Measurements from ENCODE around the gene RAPGEF4. TPM values are rescaled to one million over a fixed set of nuclear protein-coding genes. Genes with fewer than 3 reads are reported as not detected.

The RAPGEF4 gene
- total RNA-seq, 1 donor from 2014 or later, result 12.6 TPM

DNA sequence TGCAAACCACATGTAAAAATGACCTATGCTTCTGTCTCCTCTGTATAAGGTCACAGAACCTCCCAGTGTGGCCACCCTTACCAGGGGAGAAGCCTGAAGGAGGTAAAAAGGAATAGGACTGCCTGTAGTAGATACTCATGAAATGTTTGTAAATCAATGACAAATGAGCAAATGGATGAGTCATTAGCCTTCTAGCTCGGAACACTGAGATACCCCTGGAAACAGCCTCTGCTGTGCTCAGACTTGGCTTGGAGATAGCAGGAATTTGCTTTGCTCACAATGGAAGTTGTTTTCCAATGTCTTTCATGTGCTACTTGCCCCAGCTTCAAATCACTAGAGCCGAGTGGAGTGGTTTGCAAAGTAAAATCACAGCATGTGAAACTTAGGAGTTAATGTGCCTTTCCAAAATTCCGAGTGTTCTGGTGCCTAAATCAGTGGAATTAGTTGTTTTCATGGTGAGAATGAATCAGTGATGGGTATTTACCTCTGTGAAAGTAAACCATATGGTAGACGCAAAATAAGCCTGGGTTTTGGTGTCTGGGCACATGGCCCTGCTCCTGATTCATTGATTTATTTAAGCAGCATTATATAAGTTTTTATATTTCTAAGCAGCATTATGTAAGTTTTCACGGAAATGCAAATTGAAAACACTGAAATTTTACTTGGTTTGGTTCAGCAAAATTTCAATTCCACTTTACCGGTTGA lies 186.0 kb downstream of the RAPGEF4 start:
- intact Hi-C loops (cut with DNase I), result no loop called here

DNA sequence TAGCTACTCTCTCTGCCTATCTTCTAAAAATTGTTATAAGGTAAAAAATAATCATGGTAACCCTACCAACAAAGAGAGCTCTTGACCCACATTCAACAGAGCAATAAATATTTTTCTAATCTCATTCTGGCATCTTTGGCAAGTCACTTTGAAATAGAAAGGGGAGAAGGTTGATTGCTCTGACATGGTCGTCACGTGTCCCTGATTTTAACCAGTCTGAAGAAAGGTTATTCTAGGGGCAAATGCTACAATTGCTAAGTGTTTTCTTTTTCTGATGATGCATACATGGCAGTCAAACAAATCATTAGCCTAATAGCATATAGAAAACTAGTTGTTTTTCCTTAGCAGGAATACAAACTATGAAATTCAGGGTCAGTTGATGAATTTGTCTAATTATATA lies 186.7 kb downstream of the RAPGEF4 start:
- intact Hi-C loops (cut with DNase I), result no loop called here
- no peak for DNase-seq (ENCODE audit: low spot score)

More for the DNA sequence above, 186.0 kb downstream of the RAPGEF4 start:
- no peak for DNase-seq (ENCODE audit: low spot score)

DNA sequence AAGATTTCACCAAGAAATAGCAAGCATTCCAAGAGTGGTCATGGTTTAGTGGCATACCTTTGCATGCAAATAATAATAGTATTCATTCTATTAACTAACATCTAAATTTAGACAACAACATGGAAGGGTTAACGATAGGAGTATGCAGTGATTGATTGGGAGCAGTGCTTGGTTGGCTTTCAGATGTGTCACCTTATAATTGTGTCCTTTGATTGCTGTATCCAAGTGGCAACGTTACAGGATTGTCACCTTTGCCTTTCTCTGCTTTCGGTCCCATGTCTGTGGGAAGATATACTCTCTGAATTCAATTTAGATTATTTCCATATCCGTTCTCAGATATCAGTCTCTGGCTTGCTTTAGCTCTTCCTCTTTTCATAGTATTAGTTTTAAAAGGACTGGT lies 187.2 kb downstream of the RAPGEF4 start:
- no peak for DNase-seq (ENCODE audit: low spot score)
- intact Hi-C loops (cut with DNase I), result no loop called here

DNA sequence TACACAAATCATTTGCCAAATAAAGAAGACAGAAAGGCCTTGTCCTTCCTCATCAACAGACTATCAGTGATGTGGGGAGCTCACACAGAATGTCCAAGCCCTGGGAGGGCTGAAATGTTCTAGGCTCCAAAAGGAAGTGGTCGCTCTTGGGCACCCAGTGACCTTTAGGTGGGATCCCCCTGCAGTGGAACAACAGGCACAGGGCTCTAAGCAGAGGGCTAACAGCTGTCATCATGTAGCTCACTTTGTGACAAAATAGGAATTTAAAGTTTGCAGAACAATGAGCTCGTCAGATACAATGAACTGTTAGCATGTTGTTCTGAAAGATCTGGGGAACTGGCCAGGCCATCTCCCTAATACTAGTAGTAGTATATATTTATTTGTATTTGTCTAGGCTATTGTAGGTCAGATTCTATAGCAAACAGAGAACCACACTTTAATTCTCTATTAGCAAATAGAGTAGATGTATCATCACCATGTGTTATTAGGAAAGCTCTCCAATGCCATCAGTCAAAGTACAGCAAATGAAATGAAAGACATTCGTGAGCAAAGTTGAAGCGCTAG lies 188.5 kb downstream of the RAPGEF4 start:
- intact Hi-C loops (cut with DNase I), result no loop called here
- no peak for DNase-seq (ENCODE audit: low spot score)

DNA sequence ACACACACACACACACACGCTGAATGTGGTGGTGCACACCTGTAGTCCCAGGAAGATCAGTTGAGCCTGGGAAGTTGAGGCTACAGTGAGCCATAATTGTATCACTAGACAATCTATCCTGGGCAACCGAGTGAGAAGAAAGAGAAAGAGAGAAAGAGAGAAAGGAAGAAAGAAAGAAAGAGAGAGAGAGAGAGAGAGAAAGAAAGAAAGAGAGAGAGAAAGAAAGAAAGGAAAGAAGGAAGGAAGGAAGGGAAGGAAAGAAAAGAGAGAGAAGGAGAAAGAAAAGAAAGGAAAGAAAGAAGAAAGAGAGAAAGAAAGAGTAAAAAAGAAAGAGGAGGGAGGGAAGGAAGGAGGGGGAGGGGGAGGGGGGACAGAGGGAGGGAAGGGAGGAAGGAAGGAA lies 190.0 kb downstream of the RAPGEF4 start:
- intact Hi-C loops (cut with DNase I), result no loop called here
- no peak for DNase-seq (ENCODE audit: low spot score)

DNA sequence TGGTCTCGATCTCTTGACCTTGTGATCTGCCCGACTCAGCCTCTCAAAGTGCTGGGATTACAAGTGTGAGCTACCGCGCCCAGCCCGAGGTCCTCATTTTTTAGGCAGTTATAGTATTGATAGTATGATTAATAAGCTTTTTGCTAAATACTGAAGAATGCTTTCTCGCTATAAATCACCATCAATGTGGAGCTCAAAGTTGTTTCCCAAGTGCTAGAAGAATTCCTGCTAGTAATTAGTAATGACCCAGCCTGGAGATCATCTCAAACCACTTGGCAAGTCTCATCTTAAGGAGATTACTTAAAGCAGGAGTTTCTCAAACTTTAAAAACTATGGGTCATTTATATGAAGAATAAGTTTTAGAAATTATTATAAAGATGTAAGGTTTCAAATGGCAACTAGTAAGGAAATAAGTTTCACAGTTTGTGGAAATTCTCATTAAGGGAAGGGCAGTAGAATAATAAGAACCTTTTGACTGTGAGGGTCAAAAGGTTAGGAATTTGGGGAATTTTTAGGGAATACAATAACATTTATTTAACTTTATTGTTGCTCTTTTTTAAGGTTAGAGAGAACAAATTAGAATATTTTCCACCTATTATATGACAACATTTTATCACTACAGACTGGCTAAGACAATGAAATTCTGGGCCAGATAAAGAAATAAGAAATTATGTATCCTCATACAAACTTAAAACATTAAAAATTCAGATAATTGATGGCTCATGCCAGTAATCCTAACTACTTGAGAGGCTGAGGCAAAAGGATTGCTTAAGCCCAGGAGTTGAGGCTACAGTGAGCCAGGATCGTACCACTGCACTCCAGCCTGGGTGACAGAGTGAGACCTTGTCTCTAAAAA lies 191.4 kb downstream of the RAPGEF4 start:
- DNase-seq (ENCODE audit: low spot score), result no peak
- intact Hi-C loops (cut with DNase I), result no loop called here

DNA sequence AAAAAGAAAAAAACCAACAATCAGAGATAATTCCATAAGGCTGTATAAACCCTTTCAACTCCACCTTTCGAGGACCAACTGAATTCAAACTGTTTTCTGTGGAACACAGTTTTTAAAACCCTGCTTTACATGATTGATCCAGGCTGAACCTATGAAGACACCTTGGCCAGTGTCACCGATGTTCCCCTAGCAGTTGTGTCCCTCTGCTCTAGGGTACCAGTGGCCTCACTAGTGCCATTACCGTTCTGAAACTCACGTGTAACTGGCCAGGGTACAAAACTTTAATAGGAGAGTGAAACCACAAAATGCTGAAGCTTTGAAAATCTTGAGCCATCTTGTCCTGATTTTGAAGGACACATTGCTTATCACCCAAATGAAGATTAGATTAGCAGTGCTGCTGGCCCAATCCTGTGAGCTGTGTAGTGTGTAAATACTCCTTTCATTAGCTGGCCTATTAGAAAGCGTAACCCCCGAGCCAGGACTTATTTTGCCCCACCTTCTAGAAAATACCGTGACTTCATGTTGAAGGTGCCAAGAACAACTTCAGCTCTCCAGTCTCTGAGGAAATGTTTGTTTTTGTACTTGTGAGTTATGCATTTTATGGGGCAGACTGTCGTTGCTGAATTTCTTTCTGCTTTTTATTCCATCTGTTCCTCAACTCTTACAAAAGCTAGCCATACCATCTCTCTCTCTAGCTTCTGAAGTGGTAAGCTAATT lies 192.2 kb downstream of the RAPGEF4 start:
- DNase-seq (ENCODE audit: low spot score), result no peak
- intact Hi-C loops (cut with DNase I), result no loop called here

DNA sequence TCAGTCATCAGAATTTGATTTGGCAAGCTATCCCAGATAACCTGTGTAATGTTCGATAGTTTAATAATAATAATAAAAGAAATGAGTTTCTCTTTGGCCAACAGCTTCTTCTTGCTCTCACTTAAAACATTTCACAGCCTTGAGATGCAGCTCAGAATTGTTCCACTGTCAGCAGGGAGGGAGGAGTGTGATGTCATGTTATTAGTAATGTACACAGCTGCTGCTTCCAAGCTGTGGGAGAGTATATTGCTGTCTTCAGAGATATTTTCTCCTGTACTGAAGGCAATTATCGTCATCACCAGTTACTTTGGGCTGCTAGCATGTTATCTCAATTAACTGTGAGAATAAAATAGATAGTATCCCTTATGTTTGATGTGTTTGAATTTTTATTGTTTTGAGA lies 193.1 kb downstream of the RAPGEF4 start:
- intact Hi-C loops (cut with DNase I), result no loop called here
- no peak for DNase-seq (ENCODE audit: low spot score)

DNA sequence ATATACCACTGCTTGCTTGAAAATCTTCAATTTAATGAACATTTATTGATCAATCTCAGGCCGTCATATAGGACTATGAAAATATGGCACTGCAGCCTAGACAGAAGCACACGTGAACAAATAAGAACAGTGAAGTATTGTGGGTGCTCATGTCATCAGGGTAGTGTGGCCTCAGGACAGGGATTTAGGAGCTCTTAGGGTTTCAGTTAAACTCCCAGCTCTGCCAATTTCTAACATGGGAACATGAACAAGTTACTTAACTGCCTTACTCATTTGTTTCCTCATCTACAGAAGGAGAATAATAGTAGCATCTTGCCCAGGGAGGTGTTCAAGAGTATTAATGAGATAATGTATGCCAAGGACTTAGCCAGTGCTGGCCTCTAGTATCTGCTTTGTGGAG lies 194.0 kb downstream of the RAPGEF4 start:
- no peak for DNase-seq (ENCODE audit: low spot score)
- intact Hi-C loops (cut with DNase I), result no loop called here

DNA sequence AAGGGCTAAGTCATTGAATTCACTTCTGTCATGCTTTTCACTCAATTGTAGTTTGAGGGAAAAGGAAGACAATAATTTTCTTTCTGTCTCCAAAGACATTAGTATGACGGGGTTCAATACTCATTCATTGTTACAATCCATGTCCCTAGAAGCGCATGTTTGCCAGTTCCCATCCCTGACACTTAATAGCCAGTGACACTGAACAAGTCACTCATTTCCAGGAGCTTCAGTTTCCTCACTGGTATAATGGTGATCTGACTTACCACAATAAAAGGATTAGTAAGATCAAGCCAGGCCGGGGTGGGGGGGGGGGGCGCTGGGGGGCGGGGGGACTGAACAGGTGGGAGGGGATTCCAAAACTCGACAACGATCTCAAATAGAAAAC lies 195.2 kb downstream of the RAPGEF4 start:
- intact Hi-C loops (cut with DNase I), result loop anchor here (1.0 kb wide), 2 partner anchors 67 to 110 kb away; no protein-coding TSS in a partner anchor
- no peak for DNase-seq (ENCODE audit: low spot score)

DNA sequence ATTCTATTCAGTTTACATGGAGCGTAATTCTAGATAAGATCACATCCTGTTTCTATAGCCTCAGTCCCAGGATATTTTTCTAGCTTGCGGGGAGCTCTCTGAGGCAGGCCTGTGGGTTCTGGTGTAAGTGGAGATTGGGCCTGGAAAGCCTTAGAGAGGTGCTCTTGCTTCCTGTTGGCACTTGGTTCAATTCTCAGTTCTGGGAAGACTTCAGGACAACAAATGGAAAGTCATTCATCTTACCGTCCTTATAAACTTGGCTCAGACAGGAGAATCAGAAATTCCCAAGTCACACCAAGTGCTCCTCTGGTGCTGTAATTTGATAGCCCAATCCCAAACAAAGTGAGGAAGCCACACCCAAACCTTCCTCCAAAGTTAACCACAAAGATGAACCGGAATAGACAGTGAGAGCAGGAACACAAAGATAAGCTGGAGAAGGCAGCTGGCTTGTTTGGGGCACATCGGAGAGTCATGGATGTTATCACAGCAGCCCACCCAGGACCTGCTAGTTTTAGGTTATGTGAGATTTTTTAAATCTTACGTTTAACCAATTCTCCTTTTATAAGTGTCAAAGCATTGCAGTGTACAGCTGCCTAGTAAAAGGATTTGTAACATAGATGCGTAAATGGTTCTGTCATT lies 195.7 kb downstream of the RAPGEF4 start:
- intact Hi-C loops (cut with DNase I), result loop anchor here (1.0 kb wide), 2 partner anchors 67 to 110 kb away; no protein-coding TSS in a partner anchor
- no peak for DNase-seq (ENCODE audit: low spot score)

DNA sequence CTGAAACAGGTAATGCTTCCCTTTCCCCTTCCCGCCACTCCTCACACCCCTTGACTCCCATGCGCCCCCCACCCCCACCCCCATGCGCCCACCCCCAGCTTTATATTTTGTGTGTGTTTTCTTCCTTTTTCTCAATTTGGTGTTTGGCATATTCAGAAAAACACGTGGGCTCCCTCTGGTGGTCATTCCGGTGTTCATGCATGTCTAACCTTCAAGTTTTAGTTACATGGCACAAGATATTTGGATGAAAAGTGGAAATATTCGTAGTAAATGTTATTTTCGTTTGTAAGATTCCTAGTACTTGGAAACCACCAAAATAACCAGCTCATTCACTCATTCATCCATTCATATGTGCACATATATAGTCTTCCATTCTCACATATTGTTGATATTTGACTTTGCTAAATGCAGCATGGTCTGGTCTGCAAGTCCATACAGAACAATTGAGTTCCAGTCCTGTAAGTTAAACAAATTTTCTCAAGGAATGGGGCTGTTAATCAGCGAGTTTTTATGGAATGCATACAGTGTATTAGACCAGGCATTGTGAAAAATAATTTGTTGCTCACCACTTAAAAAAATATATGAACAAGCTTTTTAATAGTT lies 196.4 kb downstream of the RAPGEF4 start:
- DNase-seq (ENCODE audit: low spot score), result no peak
- intact Hi-C loops (cut with DNase I), result loop anchor here (1.0 to 2.0 kb wide), 3 partner anchors 68 to 125 kb away; no protein-coding TSS in a partner anchor

DNA sequence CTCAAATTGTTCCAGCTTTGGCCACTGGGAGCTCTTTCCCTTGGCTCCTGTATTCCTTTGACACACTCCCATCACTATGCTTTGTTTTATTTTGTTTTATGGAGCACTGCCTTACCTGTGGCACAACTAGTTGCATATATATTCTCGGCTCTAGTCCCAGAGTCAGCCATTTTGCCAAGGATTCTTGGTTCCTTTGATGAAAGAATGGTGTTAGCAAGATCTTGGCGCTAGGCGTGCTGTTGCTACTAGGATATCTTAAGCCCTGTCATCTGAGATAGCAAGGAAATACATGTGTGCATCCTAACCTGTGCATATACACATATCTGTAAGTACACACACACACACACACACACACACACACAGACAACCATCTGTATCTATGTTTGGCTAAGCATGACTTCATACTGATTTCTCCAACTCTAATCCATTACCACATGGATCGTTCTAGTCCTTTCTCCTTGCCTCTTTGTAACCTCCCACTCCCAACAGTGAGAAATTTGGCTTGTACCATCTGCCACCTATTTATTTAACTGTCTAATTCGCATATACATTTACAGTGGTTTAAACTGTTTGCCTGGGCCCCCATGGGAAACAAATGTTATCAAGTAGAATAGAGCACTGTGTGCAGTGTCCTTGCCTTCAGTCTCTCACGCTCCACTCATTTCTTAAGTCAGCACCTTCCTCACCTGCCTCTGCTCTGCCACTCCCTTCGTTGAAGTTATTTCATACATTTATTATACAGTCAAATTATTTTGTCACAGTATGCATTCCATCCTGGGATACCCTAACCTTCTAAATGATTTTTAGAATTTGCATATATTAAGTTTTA lies 202.5 kb downstream of the RAPGEF4 start:
- intact Hi-C loops (cut with DNase I), result no loop called here
- no peak for DNase-seq (ENCODE audit: low spot score)

DNA sequence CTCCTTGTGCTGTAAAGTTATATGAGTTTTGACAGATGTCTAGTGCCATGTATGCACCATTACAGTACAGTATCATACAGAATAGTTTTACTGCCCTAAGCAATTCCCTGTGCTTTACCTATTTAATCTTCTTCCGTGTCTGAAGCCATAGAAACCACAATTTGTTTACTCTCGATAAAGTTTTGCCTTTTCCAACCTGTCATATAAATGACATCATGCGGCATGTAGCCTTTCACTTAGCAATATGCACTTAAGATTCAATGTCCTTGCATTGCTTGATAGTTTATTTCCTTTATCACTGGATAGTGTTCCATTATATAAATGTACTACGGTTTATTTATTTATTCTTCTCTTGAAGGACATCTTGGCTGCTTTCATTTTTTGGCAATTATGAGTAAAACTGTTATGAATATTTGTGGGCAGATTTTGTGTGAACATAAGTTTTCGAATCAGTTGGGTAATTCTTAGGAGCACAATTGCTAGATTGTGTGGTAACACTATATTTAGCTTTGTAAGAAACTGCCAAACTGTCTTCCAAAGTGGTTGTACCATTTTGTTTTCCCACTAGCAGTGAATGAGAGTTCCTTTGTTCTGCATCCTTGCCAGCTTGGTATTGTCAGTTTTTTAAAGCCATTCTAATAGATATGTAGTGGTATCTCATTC lies 203.2 kb downstream of the RAPGEF4 start:
- no peak for DNase-seq (ENCODE audit: low spot score)
- intact Hi-C loops (cut with DNase I), result no loop called here

DNA sequence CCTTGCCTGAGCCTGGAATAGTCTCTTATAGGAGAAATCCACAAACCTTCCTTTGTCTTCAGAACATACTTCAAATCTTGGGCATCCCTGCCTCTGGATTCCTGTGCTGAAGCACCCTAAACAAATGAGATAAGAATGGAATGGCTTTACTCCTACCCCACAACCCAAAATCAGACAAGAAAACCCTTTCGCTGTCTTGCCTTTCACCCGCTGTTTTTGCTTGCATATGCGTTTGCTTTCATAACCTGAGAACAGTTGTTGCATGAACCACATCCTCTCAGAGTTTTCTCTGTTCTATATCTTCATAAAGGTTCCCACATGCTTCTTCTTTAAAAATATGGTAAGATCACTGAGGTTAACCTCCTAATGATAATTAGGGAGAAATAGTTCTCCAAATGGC lies 207.9 kb downstream of the RAPGEF4 start:
- intact Hi-C loops (cut with DNase I), result no loop called here
- no peak for DNase-seq (ENCODE audit: low spot score)

DNA sequence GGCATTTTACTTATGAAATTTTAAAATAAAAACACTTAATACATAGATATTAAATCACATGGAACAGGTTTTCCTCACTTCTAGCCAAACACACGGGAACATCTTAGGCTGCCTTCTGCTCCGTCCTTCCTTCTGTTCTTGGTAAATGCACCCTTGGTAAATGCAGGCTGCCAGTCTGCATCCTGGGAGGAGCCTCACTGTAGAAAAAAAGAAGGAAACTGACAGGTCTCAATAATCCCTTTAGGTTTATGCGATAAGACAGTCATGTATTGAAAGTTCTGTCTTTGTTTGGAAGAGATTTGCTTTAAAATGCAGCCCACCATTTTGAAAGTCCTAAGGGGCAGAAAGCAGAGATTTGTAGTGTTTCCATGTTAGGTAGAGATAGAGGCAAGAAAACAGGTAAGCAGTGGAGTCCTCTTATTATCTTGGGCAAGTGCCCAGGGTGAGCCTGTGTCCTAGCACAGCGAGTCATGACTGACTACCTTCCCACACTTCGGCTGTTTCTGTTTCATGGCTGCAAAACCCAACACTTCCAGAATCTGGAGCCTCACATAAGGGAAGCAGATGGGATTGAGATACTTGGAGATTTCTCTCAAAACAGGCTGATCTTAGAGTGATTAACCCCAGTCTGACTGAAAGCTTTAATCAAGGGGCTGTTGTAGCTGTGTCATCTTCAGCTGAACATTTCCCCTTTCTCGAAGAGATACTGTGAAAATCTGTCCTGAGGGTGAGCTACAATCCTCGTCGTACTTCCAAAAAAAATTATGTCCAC lies 208.6 kb downstream of the RAPGEF4 start:
- no peak for DNase-seq (ENCODE audit: low spot score)
- intact Hi-C loops (cut with DNase I), result no loop called here
